Caki2 (cell line): Measurements from ENCODE around the gene RUFY3. TPM values are rescaled to one million over a fixed set of nuclear protein-coding genes. Genes with fewer than 3 reads are reported as not detected.

ENCODE experiments used
- total RNA-seq: library from RNA; depleted of rRNA; stranded (reverse); fragments of >200 nt; shearing (Covaris generic); gene quantifications from 2 replicates; pipeline ENCODE4 v1.2.3, GENCODE V29; 2014; ENCODE audit warnings: low replicate concordance; rRNA removed

The RUFY3 gene
- total RNA-seq, 1 experiment from 2014 or later = 42.9 TPM

Other genes with a start within 250 kb of the RUFY3 start
- gene MUC7, start 249.8 kb upstream of the RUFY3 start, total RNA-seq = not detected in 2 replicates
- gene AMTN, start 203.4 kb upstream of the RUFY3 start, total RNA-seq = not detected in 2 replicates
- not detected in 2 replicates for gene AMBN, start 129.7 kb upstream of the RUFY3 start, total RNA-seq
- gene ENAM, start 93.2 kb upstream of the RUFY3 start, total RNA-seq = not detected in 2 replicates
- not detected in 2 replicates for gene JCHAIN, start 55.5 kb upstream of the RUFY3 start, total RNA-seq
- gene UTP3, start 33.4 kb upstream of the RUFY3 start, total RNA-seq = 9.5 and 10.9 TPM in 2 replicates
- gene GRSF1, start 117.9 kb downstream of the RUFY3 start, total RNA-seq = 95.2 and 97.6 TPM in 2 replicates
- gene MOB1B, start 180.4 kb downstream of the RUFY3 start, total RNA-seq = 2.6 and 3.3 TPM in 2 replicates